8988T (cell line): ENCODE data around the gene PDE7B.

Experiments
- DNase-seq: peaks from one replicate; pipeline ENCODE4 v3.0.0; 2011

The PDE7B gene

GRCh38 chr6:135938576-135939207 is 87.2 kb downstream of the PDE7B start:
- no peak for DNase-seq

GRCh38 chr6:135939208-135939591 is 87.7 kb downstream of the PDE7B start:
- DNase-seq: no peak

GRCh38 chr6:135940616-135941167 is 89.2 kb downstream of the PDE7B start:
- no peak for DNase-seq

GRCh38 chr6:135941275-135942025 is 89.9 kb downstream of the PDE7B start:
- no peak for DNase-seq

- DNase-seq: no peak
Measured at GRCh38 chr6:135944120-135944519, 92.6 kb downstream of the PDE7B start.

GRCh38 chr6:135946674-135947073 is 95.2 kb downstream of the PDE7B start:
- DNase-seq: no peak

GRCh38 chr6:135950669-135951068 is 99.2 kb downstream of the PDE7B start:
- DNase-seq: no peak

- no peak for DNase-seq
Measured at GRCh38 chr6:135951169-135951568, 99.7 kb downstream of the PDE7B start.

- no peak for DNase-seq
Measured at GRCh38 chr6:135953818-135954217, 102.3 kb downstream of the PDE7B start.

GRCh38 chr6:135955099-135955498 is 103.6 kb downstream of the PDE7B start:
- DNase-seq: no peak

GRCh38 chr6:135962731-135963130 is 111.2 kb downstream of the PDE7B start:
- DNase-seq: no peak

GRCh38 chr6:135970750-135971149 is 119.2 kb downstream of the PDE7B start:
- DNase-seq: no peak

- no peak for DNase-seq
Measured at GRCh38 chr6:135971351-135971750, 119.8 kb downstream of the PDE7B start.

- DNase-seq: no peak
Measured at GRCh38 chr6:135972150-135972549, 120.6 kb downstream of the PDE7B start.

GRCh38 chr6:135972586-135972985 is 121.1 kb downstream of the PDE7B start:
- DNase-seq: no peak

GRCh38 chr6:135974426-135974825 is 122.9 kb downstream of the PDE7B start:
- DNase-seq: no peak

- no peak for DNase-seq
Measured at GRCh38 chr6:135976585-135976984, 125.1 kb downstream of the PDE7B start.

GRCh38 chr6:135983093-135983492 is 131.6 kb downstream of the PDE7B start:
- no peak for DNase-seq

GRCh38 chr6:135983718-135984343 is 132.3 kb downstream of the PDE7B start:
- no peak for DNase-seq

GRCh38 chr6:135985471-135985870 is 134.0 kb downstream of the PDE7B start:
- no peak for DNase-seq

GRCh38 chr6:135987226-135987625 is 135.7 kb downstream of the PDE7B start:
- no peak for DNase-seq

- DNase-seq: no peak
Measured at GRCh38 chr6:135990439-135990838, 138.9 kb downstream of the PDE7B start.

- no peak for DNase-seq
Measured at GRCh38 chr6:135990855-135991464, 139.5 kb downstream of the PDE7B start.
